GM21447 (cell line): ENCODE measurements around the gene NPW.
"Not testable (repeated sequence)": the region's sequence is repeated elsewhere in the genome, so short reads cannot be mapped to it uniquely, and the experiment has no call there.

ENCODE experiments used
- ATAC-seq: cut with Tn5 transposase; IDR thresholded peaks from one replicate; pipeline ENCODE4 v1.9.1; 2021; ENCODE audit not compliant: unreplicated experiment

Gene NPW

DNA sequence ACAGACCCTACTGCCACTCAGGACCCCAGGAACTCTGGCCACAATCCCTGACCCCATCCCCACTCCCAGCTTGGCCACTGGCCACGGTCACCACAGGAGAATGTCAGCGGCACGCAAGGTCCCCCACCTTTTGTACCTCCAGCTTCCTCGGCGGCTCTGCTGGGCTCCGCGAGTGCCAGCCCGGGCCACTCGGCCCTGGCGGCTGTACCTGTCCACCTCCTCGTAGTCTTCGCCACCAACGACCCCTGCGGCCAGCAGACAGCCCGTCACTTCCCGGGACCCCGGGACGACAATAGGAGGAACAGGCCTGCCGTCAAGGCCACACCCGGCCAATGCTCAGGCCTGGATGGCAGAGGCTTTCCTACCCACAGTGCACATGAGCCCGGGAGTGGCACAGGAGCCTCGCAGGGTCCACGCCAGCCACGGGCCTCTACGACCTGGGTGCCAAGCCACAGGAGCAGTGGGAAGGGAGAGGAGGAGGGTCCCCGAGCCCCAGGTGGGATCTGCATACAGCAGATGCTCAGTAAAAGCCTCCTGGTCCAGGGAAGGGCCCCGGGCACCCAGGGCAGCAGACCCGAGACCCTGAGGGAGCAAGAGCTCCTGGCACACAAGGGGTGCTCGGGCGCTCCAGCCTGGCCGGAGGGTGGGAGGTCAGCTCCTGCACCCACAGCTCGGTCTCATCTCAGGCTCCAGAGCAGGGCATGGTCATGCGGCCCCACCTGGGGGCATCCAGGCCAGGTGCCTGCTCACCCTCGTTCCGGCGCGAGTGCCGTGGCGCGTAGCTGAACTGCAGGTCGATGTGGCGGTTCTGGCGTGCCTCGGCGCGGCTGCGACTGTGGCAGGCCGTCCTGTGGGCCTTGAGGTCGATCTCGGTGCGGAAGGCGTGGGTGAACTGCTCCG is 17.9 kb upstream of the NPW start:
- ATAC-seq, result no peak

DNA sequence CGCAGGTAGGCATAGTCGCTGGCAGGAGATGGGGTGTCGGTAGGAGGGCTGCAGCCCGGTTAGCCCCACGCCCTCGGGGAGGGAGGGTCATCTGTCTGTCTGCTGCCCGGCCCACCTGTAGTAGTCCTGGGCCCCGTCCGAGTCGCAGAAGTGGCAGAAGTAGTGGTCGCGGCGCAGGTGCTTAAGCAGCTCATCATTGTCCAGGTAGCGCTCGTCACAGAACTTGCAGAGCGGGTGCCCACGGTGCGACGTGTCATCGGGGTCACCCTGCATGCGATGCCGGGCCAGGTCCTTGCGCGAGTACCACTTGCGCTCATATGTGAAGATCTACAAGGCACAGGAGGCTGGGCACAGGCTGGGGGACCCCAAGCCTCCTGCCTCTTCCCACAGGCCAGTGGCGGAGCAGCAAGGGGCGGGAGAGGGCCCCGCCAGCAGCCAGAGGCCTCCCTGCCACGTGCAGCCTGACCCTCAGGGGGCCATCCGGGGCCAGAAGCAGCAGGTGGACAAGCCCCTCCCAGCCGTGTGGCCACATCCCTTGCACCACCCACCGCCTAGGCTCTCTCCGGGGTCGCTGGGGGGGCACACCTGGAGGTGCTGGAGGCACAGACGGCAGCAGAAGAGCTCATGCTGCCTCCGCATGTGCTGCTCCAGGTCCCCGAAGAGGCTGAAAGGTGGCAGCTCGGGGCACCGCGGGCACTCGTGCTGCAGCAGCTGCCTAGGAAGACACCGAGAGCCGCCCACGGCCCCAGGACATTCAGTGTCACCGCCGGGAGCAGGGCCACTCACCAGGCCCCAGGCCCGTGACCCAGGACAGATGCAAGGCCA is 17.0 kb upstream of the NPW start:
- ATAC-seq, result no peak

DNA sequence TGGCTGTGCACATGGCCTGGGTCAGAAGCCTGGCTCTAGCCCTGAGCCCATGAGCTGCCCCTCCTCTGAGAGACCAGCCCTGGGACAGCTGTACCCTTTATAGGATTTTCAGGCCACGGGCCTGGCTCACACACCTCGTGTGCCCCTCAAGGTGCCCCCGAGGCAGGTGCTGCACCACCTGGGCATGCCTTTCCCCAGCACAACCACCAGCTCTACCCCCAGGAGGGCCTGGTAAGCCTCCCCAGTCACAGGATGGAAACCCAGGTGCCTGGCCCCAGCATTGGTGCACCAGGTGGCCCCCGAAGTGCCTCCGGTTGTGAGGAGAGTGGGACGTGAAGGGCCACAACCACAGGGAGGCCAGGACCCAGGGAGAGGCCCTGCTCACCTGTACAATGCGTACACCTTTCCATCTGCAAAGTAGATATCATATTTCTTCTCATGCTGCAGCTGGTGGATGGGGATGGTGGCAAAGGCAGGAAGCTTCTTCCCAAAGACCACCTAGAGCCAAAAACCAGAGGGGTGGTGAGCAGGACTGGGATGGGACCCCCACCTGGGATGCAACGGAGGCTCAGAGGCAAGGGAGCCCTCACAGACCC is 16.3 kb upstream of the NPW start:
- ATAC-seq, result no peak

DNA sequence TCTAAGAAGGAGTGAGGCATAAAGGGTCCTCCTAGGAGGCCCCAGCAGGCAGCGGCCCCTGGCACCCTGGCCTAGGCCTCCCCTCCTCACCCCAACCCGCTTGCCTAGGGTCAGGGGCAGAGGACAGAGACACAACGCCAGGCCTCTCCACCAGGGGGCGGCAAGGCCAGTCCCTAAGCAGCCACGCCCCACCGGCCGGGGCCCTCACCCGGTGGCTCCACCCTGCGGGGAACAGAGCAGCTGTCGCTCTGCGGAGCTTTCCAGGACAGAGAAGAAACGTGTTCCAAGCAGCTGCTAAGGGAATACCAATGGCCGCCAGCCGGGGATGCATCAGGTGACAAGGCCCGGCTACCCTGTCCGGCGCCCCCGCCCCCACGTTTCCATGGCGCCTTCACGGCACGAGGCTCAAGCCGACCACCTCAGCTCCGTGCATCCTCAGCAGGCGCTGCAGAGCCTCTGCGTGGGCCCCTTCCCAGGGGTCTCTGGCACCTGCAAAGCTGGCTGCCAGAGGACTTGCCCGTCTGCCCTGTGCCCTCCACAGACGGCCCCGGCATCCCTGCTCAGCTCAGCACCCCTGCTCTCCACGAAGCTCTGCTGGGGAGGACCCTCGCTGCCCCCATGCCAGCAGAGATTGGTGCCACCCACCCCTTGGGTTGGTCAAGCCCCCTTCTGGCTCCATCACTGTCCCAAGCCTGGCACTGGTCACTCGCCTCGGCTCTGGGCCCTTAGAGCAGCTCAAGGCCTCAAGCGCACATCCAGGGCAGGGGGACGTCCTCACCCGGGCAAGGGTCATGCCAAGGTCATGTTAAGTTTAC is 15.6 kb upstream of the NPW start:
- no peak for ATAC-seq

DNA sequence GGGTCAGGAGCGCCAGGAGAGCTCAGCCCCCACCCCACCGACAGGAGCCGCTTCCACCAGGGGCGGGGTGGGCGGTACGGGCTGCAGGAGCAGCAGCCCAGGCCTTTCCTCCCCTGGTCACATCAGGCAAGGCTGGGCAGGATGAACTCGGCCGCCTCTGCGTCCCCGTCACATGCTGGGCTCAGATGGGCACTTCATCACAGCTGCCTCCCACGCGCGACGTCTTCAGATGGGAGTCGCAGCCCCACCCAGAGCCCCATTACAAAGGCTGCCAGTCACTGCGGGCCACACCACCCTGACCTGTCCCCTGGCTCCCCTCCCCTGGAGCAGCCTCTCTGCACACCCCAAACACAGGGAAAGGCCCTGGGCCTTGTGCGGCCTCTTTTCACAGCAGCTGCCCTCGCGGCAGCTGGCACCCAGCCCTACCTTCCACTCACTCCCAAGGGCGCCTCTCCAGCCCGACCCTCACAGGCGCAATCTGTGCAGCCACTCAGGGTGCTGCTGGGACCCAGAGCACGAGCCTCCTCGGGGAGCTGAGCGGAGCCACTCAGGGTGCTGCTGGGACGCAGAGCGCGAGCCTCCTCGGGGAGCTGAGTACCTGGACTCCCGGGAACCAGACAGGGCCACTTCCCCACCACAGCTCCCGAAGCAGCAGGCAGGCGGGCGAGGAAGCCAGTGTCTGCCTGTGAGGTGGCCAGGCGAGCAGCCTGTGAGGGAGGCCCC is 14.6 kb upstream of the NPW start:
- ATAC-seq, result no peak

DNA sequence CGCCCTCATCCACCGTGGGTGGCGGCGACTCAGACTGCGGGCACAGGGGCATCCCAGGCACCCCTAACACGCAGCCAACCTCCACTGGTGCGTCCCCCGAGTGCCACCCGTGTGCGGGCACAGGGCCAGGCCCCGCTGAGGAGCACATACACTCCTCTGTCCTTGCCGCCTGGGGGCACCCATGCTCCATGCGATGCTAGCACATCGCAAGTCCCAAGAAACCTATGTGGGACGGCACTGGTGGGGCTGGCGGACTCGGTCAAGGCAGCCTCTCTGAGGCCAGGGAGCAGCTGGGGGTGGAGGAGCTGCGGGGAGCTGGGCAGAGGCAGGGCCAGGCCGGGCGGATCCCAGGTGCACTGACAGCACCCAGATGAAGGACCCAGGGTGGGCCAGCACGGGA is 13.9 kb upstream of the NPW start:
- no peak for ATAC-seq

DNA sequence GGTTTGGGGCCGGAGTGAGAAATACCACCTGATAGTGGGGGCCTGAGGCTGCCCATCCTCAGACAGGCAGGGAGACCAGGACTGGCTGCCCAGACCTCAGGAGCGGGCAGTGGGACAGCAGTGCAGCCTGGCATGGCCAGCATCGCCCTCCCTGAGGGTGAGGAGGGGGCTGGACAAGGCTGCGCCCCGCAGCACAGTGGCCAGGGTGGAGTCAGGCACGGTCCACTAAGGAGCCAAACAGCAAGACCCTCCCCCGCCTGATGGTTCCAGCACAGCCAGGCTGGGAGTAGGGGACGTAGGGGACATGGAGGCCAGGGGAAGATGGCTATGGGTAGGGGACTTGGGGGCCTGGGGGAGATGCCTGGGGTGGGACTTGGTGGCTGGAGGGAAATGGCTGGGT is 13.3 kb upstream of the NPW start:
- ATAC-seq, result no peak

DNA sequence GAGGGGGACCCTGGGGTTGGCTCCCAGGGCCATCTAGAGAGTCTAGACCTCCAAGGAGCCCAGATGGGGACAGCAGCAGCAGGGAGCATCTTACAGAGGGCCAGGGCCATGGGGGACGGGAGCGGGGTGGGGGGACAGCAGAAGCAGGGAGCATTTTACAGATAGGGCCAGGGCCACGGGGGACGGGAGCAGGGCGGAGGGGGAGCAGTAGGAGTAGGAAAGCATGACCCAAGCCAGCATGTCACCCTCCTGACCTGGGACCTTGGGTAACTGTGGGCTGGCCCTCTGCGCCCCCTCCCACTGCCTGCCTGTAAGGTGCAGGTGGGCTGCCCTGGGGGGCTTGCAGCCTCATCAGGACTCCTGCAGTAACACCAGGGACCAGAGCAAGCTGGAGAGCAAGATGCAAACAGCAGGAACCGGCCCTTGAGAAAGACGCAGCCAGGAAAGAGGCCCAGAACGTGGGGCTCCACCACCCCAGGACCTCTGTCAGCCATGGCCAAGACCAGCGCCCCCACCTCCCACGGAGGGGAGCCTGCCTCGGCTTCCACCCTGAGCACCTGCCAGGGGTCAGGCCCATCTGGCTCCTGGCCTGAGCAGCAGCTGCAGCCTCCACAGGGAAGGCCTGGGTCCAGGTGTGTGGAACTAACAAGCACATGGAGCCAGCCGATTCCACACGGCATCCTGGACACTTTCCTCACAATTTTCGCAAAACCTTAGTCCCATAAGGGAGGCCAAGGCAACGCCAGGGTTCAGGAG is 12.3 kb upstream of the NPW start:
- no peak for ATAC-seq

DNA sequence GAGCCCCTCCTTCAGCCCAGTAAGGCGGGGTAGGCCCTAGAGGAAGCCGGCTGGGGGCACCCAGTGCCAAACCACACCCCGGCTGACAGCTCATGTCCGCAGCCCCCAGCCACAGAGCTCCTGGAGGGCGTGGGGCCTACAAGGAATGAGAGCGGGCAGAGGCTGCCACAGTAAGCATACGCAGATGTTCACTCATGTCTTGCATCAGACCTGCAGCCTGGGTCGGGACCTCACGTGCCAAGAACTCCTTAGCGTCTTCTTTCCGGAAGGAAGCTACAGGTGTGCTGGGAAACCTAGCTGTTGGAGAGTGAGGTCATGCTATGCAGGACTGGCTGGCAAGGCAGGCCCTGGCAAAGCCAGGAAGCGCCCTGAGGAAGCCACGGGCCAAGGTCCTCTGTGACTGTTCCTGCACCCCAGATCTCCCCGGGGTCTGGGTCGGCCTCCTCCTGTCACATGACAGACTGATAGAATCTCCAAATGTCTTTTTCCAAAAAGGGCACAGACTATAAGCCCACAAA is 11.5 kb upstream of the NPW start:
- no peak for ATAC-seq

DNA sequence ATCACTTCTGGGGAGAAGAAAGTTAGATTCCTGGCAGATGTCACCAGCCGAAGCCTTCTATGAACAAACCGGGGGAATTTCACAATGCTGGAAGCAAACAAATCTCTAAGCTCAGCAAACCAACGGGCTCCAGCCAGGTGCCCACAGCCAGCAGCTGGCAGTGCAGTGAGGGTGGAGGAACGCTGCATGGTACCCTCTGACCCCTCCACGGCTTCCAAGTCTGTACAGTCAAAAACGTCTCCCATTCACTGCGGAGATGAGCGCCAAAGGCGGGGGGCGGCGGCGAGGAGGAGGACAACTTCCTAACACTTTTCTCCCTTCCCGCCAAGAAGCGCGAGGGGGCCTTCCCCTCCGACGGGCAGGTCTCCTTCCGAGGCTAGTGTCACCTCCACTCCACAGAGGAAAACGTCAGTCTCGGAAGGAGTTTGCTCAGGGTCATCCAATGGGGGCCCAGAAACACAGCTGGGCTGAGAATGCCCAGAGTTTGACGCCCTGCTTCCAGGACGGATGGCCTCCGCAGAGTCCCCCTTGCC is 10.9 kb upstream of the NPW start:
- peak; percentile 12 for ATAC-seq

DNA sequence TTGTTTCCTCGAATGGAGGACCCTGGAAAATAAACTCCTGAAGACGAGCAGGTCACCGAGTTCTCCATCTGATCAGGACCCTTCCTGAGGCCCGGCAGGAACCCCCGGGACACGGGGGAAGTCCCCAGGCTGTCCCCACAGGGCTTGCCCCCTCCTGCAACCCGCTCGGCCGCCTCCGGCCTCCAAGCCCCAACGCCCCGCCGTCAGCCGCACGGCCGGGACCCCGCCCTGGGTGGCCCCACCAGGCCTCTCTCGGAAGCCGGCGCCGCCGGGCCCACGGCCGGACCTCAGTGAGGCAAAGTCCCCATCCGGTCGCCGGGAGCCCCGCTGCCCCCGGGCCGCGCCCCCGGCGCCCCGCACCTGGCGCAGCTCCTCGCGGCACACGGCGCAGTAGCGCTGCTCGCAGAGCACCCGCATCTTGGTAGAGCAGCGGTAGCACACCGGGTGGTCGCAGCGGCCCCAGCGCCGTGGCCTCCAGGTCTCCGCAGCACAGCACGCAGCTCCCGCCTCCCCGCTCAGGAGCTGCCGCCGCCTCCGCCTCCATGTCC is 10.3 kb upstream of the NPW start:
- ATAC-seq, result peak; percentile 26

DNA sequence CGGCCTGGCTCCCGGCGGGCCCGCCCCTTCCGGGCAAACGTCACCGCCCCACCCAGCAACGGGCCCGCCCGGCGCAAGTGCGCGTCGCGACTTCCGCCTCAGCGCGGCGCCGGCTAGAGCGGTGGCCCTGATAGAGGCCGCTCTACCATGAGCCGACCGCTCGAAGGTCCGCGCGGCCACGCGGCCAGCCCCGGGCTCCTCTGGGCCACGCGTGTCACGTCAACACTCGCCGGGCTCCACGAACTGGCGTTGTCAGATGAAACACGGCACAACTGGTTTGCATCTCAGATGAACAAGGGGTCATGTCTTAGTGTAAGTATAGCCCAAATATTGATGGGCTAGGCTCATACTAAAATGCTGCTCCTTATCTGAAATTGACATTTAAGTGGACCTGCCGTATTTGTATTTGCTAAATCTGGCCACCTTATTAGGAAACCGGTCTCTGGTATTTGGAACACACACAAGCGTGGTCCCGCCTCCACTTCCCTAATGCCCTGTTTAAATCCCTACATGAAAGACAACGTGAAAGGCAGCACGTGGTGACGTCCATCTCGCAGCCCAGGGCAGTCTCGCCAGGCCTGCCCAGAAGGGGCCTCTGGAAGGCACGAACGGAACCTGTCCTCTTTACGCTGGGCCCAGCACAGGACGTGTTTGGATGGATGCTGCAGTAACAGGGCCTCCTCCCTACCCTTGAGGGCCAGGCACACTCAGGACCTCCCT is 9.6 kb upstream of the NPW start, which contains the start of gene ZNF598:
TSS of gene ZNF598 (minus strand) at position 31 of the 720 bp plus-strand sequence.
- peak; percentile 69 for ATAC-seq

DNA sequence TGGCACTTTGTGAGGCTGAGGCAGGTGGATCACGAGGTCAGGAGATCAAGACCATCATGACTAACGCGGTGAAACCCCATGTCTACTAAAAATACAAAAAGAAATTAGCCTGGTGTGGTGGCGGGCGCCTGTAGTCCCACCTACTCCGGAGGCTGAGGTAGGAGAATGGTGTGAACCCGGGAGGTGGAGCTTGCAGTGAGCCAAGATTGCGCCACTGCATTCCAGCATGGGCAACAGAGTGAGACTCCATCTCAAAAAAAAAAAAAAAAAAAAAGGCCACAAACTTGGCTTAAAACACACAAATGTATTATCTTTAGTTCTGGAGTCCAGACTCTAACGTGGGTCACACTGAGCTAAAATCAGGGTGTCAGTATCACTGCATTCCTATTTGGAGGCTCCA is 7.9 kb upstream of the NPW start:
- not testable (repeated sequence) for ATAC-seq

DNA sequence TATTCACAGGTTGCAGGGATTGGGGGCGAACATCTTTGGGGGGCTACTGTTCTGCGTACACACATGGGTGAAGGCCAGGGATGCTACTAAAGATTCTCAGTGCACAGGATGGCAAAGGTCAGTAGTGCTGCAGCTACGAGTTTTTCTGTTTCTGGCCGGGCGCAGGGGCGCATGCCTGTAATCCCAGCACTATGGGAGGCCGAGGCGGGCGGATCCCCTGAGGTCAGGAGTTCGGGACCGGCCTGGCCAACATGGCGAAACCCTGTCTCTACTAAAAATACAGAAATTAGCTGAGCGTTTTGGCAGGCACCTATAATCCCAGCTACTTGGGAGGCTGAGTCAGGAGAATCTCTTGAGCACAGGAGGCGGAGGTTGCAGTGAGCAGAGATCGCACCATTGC is 6.1 kb upstream of the NPW start:
- ATAC-seq, result no peak

DNA sequence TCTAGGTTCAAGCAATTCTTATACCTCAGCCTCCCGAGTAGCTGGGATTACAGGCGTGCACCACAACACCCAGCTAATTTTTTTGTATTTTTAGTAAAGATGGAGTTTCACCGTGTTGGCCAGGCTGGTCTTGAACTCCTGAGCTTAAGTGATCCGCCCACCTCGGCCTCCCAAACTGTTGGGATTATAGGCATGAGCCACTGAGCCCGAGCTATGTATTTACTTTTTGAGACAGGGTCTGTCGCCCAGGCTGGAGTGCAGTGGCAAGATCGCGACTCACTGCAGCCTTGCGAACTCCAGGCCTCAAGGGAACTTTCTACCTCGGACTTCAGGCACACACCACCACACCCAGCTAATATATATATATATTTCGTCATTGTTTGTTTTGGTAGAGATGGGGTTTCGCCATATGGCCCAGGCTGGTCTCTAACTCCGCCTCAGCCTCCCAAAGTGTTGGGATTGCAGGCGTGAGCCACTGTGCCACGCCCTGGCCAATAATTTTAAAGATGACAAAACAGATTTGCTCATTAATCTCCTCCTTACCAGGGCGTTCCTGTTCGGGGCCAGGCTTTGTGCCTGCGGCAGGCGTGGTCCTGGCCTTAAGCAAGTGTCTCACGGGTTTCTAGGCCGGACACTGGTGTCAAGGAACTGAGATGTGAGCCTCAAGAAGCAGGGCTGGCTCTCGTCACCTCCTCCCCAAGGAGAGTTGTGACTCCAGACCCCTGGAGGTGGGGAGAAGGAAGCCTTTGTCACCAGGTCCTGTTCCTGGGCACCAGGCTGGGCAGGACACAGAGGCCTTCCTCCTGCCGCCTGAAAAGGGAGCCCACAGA is 4.3 kb upstream of the NPW start:
- ATAC-seq, result no peak

DNA sequence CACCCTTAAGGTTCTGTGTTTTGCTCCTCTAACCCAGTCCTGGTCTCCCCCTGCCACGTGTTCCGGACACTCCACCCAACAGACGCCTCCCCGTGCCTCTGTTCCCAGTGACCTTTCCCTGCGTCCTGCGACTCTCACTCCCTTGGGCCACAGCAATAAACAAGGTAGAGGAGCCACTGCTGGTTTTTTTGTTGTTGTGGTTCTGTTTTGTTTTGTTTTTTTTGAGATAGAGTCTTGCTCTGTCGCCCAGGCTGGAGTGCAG is 3.7 kb upstream of the NPW start:
- no peak for ATAC-seq

DNA sequence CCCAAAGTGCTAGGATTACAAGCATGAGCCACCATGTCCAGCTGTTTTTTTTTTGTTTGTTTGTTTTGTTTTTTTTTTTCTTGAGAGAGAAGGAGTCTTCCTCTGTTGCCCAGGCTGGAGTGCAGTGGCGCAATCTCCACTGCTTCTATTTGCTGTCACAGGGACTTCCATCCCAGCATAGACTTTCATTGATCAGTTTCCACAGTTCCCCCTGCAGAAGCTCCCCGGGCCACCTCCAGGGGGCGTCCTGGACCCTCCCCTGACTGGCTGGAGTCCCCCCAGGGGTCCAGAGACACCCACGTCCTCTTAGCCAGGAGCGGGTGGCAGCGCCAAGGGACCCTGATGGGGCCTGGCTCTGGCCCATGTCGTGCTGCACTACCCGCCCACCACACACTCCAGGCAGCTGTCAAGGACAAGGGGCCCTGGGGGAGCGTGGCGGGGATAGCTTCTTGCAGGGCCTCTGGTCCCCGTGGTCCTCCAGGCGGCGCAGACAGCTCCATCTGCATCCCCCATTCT is 3.1 kb upstream of the NPW start:
- no peak for ATAC-seq
